ENCODE data around the gene SSH2. TPM values are rescaled to one million over a fixed set of nuclear protein-coding genes. Genes with fewer than 3 reads are reported as not detected.

SSH2 gene
- total RNA-seq, 1 experiment from 2014 or later: 45.1 TPM

- intact Hi-C loops (cut with micrococcal nuclease; ENCODE audit: unreplicated experiment): no loop called here
- Histone ChIP-seq H3K4me2 (no peak overlapping the region), H3K36me3 (ENCODE audit: low read depth) (no peaks in the 10 kb centered on the region), H3K27ac (no peak overlapping the region), H3K79me2 (ENCODE audit: low read depth) (no peaks in the 10 kb centered on the region), H2AFZ (no peak overlapping the region), H3K4me3 (no peak overlapping the region), H3K9me3 (ENCODE audit: insufficient read depth, low read depth) (no peaks in the 10 kb centered on the region), H3F3A (ENCODE audit: insufficient read depth, low read depth) (no peaks in the 10 kb centered on the region), H3K4me1 (replicated peaks; ENCODE audit: insufficient read depth) (no peaks in the 10 kb centered on the region), H4K20me1 (ENCODE audit: insufficient read depth) (0 out of 2 replicates have a peak, but pooled peaks cover 3% of the 10 kb centered on the region), H3K27me3 (ENCODE audit: insufficient read depth, low read depth) (no peaks in the 10 kb centered on the region), H3K9me2 (ENCODE audit: insufficient read depth) (no peaks in the 10 kb centered on the region)
- TF ChIP-seq CTCF (conservative IDR thresholded peaks at IDR 0.05) (no peak), EZH2 (IDR thresholded peaks at IDR 0.05; ENCODE audit: low read depth) (no peak)
- no TSS peak for BruUV-seq (replicated peaks)
- DNase-seq: no peak
- CTCF ChIA-PET: interaction anchor here (0.6 kb wide), 1 partner anchor 518 kb away, joined by 3 read pairs; no protein-coding TSS in a partner anchor
- POLR2A ChIA-PET (ENCODE audit: unreplicated experiment): no interaction called here
Measured at GRCh38 chr17:29578626-29579485, 351.2 kb downstream of the SSH2 start.

GRCh38 chr17:29577385-29578211 lies 352.4 kb downstream of the SSH2 start:
- Histone ChIP-seq H3K9me2 (ENCODE audit: insufficient read depth) (no peaks in the 10 kb centered on the region), H3K27ac (no peak overlapping the region), H3K4me3 (no peak overlapping the region), H3K4me2 (no peak overlapping the region), H3K27me3 (ENCODE audit: insufficient read depth, low read depth) (no peaks in the 10 kb centered on the region), H4K20me1 (ENCODE audit: insufficient read depth) (0 out of 2 replicates have a peak, but pooled peaks cover 3% of the 10 kb centered on the region), H3K9me3 (ENCODE audit: insufficient read depth, low read depth) (no peaks in the 10 kb centered on the region), H2AFZ (no peak overlapping the region), H3K4me1 (replicated peaks; ENCODE audit: insufficient read depth) (no peaks in the 10 kb centered on the region), H3F3A (ENCODE audit: insufficient read depth, low read depth) (no peaks in the 10 kb centered on the region), H3K36me3 (ENCODE audit: low read depth) (no peaks in the 10 kb centered on the region), H3K79me2 (ENCODE audit: low read depth) (no peaks in the 10 kb centered on the region)
- no TSS peak for BruUV-seq (replicated peaks)
- ChIA-PET CTCF (no interaction called here), POLR2A (ENCODE audit: unreplicated experiment) (no interaction called here)
- intact Hi-C loops (cut with micrococcal nuclease; ENCODE audit: unreplicated experiment): no loop called here
- no peak for TF ChIP-seq EZH2 (IDR thresholded peaks at IDR 0.05; ENCODE audit: low read depth)
- no peak for TF ChIP-seq CTCF (conservative IDR thresholded peaks at IDR 0.05)
- peak in 1 of 2 experiments; percentile 24 for DNase-seq

- Histone ChIP-seq H3K79me2 (ENCODE audit: low read depth) (no peaks in the 10 kb centered on the region), H2AFZ (no peak overlapping the region), H3F3A (ENCODE audit: insufficient read depth, low read depth) (no peaks in the 10 kb centered on the region), H3K36me3 (ENCODE audit: low read depth) (no peaks in the 10 kb centered on the region), H3K4me3 (no peak overlapping the region), H3K4me2 (no peak overlapping the region), H3K4me1 (replicated peaks; ENCODE audit: insufficient read depth) (no peaks in the 10 kb centered on the region), H4K20me1 (ENCODE audit: insufficient read depth) (0 out of 2 replicates have a peak, but pooled peaks cover under 1% of the 10 kb centered on the region), H3K27ac (no peak overlapping the region), H3K9me3 (ENCODE audit: insufficient read depth, low read depth) (no peaks in the 10 kb centered on the region), H3K27me3 (ENCODE audit: insufficient read depth, low read depth) (no peaks in the 10 kb centered on the region), H3K9me2 (ENCODE audit: insufficient read depth) (no peaks in the 10 kb centered on the region)
- intact Hi-C loops (cut with micrococcal nuclease; ENCODE audit: unreplicated experiment): no loop called here
- no peak for DNase-seq
- POLR2A ChIA-PET (ENCODE audit: unreplicated experiment): no interaction called here
- TF ChIP-seq CTCF (conservative IDR thresholded peaks at IDR 0.05) (no peak), EZH2 (IDR thresholded peaks at IDR 0.05; ENCODE audit: low read depth) (no peak)
- CTCF ChIA-PET: no interaction called here
- BruUV-seq (replicated peaks): no TSS peak
Measured at GRCh38 chr17:29577001-29577370, 353.0 kb downstream of the SSH2 start.
